T-helper 2 cell treated with Interferon-gamma antibody and Interleukin-4, amounts not matched to agents 5 μg/mL and 100 μg/mL, for 36 hours (primary cell): ENCODE measurements around the gene SLC22A16.
"Not testable (repeated sequence)": the region's sequence is repeated elsewhere in the genome, so short reads cannot be mapped to it uniquely, and the experiment has no call there.

Source experiments
- DNase-seq: peaks from one replicate; pipeline ENCODE4 v3.0.0; 2021; ENCODE audit warnings: low spot score
- H3K27ac Mint-ChIP-seq: one replicate; pipeline ENCODE4 v1.8.0; 2021; ENCODE audit warnings: mild to moderate bottlenecking, mixed read lengths
- H3K27me3 Mint-ChIP-seq: one replicate; pipeline ENCODE4 v1.8.0; 2021; ENCODE audit warnings: low read depth, mixed read lengths
- H3K36me3 Mint-ChIP-seq: one replicate; pipeline ENCODE4 v1.8.0; 2021; ENCODE audit warnings: low read depth, mixed read lengths
- H3K4me1 Mint-ChIP-seq: one replicate; pipeline ENCODE4 v1.8.0; 2021; ENCODE audit warnings: low read depth, mixed read lengths
- H3K4me3 Mint-ChIP-seq: one replicate; pipeline ENCODE4 v1.8.0; 2022; ENCODE audit warnings: mild to moderate bottlenecking, moderate library complexity, mixed read lengths
- H3K9me3 Mint-ChIP-seq: one replicate; pipeline ENCODE4 v1.8.0; 2021; ENCODE audit warnings: mixed read lengths

Gene SLC22A16

DNA sequence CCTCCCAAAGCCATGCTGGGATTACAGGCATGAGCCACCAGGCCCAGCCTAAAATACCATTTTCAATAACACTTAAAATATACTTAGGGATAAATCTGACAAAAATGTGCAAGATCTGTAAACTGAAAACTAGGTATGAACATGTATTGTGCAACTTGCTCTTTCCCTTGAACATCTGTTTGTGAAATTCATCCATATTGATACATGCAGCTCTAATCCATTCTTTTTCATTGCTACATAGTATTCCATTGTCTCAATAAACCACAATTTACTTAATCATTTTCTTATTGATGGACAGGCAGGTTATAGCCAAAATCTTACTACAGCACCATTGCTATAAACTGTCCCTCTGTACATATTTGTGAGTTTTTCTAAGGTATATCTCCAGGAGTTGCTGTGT lies 4.7 kb upstream of the SLC22A16 start:
- Mint-ChIP-seq H3K36me3 (no peaks in the 10 kb centered on the region), H3K4me1 (no peaks in the 10 kb centered on the region), H3K4me3 (no peak overlapping the region), H3K9me3 (peaks cover 5% of the 10 kb centered on the region), H3K27ac (no peak overlapping the region), H3K27me3 (peaks cover 32% of the 10 kb centered on the region)
- no peak for DNase-seq

- H3K36me3 Mint-ChIP-seq, result no peaks in the 10 kb centered on the region
- peak overlapping the region; percentile 62 for H3K4me3 Mint-ChIP-seq
- no peak overlapping the region for H3K27ac Mint-ChIP-seq
- peaks cover 11% of the 10 kb centered on the region for H3K4me1 Mint-ChIP-seq
- no peak for DNase-seq
- no peaks in the 10 kb centered on the region for H3K9me3 Mint-ChIP-seq
- peaks cover 48% of the 10 kb centered on the region for H3K27me3 Mint-ChIP-seq
Measured at GRCh38 chr6:110475066-110475653, 1.3 kb downstream of the SLC22A16 start.

- H3K36me3 Mint-ChIP-seq, result no peaks in the 10 kb centered on the region
- no peaks in the 10 kb centered on the region for H3K9me3 Mint-ChIP-seq
- DNase-seq, result no peak
- peaks cover 48% of the 10 kb centered on the region for H3K27me3 Mint-ChIP-seq
- H3K27ac Mint-ChIP-seq, result no peak overlapping the region
- H3K4me3 Mint-ChIP-seq, result no peak overlapping the region
- H3K4me1 Mint-ChIP-seq, result peaks cover 11% of the 10 kb centered on the region
Measured at GRCh38 chr6:110474500-110474899, 1.9 kb downstream of the SLC22A16 start.

GRCh38 chr6:110472739-110473138 lies 3.7 kb downstream of the SLC22A16 start:
- Mint-ChIP-seq H3K27me3 (peaks cover 40% of the 10 kb centered on the region), H3K4me1 (peaks cover 11% of the 10 kb centered on the region), H3K27ac (no peak overlapping the region)

DNA sequence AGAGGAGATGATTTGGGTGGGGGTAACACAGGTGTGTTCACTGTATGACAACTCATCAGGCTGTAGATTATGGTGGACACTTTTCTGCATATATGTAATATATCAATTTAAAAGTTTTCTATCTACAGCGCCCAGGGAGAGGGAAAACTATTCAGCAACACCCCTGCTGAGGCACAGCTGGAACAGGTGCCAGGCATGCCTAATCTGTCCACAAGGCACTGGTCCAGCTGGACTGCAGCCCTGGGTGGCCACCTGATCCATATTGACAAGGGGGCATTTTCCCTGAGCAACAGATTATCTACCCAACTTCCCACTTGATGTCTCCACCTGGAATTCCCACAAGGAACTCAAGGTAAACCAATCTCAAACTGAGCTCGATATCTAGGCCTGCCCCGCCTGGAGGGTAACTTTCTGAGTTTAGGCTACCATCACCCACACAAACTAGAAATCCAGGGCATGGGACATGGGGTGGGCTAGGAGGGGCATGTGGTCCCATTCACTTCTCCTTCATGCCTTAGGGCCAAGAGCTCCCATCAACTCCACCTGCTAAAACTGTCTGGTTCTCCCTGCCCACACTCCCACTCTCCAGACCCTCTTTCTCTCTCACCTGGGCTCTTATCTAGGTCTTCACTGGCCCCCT lies 4.6 kb downstream of the SLC22A16 start:
- peaks cover 11% of the 10 kb centered on the region for H3K4me1 Mint-ChIP-seq
- H3K9me3 Mint-ChIP-seq, result no peaks in the 10 kb centered on the region
- no peak for DNase-seq
- H3K36me3 Mint-ChIP-seq, result no peaks in the 10 kb centered on the region
- peaks cover 39% of the 10 kb centered on the region for H3K27me3 Mint-ChIP-seq
- H3K27ac Mint-ChIP-seq, result no peak overlapping the region
- H3K4me3 Mint-ChIP-seq, result no peak overlapping the region

More at GRCh38 chr6:110472739-110473138, 3.7 kb downstream of the SLC22A16 start:
- no peak for DNase-seq
- no peaks in the 10 kb centered on the region for H3K9me3 Mint-ChIP-seq
- H3K36me3 Mint-ChIP-seq, result no peaks in the 10 kb centered on the region
- no peak overlapping the region for H3K4me3 Mint-ChIP-seq

DNA sequence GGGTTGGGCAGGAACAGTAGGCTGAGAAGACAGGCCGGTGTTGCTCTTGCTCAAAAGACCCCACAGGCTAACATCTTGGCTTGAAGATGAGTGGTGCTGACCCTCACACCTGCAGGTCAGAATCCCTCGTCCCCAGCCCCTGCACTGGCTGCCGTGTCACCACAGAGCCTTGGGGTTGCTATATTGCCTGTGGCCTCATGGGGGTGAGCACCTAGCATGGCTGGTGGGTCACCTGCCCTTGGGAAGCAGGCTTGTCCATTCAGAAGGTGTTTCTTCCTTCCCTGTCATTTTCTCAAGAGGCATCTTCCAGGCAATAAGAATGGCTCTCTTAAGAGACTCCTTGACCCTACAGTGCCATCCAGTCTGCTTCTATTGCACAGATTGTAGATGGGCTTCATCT lies 7.7 kb downstream of the SLC22A16 start:
- Mint-ChIP-seq H3K36me3 (no peaks in the 10 kb centered on the region), H3K27ac (no peak overlapping the region), H3K27me3 (peaks cover 36% of the 10 kb centered on the region), H3K4me3 (no peak overlapping the region), H3K9me3 (peaks cover 3% of the 10 kb centered on the region), H3K4me1 (no peaks in the 10 kb centered on the region)
- no peak for DNase-seq

DNA sequence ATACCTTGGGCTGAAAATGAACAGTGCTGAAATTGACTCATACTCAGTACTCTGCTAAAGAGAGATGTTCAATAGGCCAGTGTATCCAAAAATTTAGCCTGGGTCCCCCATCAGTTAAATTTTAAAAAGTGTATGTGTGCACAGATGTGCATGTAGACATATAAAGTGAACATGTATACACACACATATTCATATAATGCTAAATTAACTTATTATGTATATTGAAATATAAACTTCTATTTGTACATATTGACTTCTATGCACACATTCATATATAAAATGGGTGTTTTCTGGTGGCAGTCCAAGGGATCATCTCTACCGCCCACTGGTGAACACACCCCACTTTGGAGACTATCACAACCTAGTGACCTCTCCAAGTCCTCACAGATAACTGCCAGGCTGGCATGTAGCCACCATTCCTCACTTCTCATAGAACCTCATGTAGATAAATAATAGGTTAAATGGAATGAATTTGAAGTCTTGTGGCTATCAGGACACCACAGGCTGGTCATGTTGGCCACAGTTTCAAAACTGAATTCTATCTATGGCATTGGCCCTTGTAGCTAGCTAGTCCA lies 8.8 kb downstream of the SLC22A16 start:
- Mint-ChIP-seq H3K36me3 (no peaks in the 10 kb centered on the region), H3K27me3 (peaks cover 33% of the 10 kb centered on the region), H3K27ac (no peak overlapping the region), H3K4me3 (no peak overlapping the region), H3K9me3 (peaks cover 13% of the 10 kb centered on the region), H3K4me1 (no peaks in the 10 kb centered on the region)
- DNase-seq, result no peak

DNA sequence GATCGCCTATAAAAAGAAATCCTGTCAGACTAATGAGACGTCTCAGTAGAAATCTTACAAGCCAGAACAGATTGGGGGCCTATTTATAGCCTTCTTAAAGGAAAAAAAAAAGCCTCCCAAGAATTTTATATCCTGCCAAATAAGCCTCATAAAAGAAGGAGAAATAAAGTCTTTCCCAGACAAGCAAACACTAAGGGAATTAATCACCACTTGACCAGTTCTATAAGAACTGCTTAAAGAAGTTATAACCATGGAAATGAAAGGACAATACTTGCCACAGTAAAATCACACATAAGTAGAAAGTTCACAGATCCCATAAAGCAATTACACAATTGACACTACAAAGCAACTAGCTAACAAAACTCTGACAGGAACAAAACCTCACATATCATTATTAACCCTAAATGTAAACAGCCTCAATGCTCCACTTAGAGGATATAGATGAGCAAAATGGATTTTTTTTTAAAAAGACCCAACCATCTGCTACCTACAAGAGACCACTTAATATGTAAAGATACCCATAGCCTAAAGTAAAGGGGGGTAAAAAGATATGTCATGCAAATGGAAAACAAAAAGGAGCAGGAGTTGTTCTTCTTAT lies 13.4 kb downstream of the SLC22A16 start:
- H3K4me1 Mint-ChIP-seq, result no peaks in the 10 kb centered on the region
- no peak for DNase-seq
- peaks cover 22% of the 10 kb centered on the region for H3K27me3 Mint-ChIP-seq
- no peaks in the 10 kb centered on the region for H3K36me3 Mint-ChIP-seq
- H3K9me3 Mint-ChIP-seq, result peaks cover 25% of the 10 kb centered on the region
- H3K27ac Mint-ChIP-seq, result no peak overlapping the region
- H3K4me3 Mint-ChIP-seq, result no peak overlapping the region

GRCh38 chr6:110461376-110461775 lies 15.0 kb downstream of the SLC22A16 start:
- Mint-ChIP-seq H3K27me3 (peaks cover 20% of the 10 kb centered on the region), H3K36me3 (no peaks in the 10 kb centered on the region), H3K4me1 (no peaks in the 10 kb centered on the region), H3K9me3 (peaks cover 25% of the 10 kb centered on the region), H3K27ac (no peak overlapping the region), H3K4me3 (no peak overlapping the region)
- no peak for DNase-seq

GRCh38 chr6:110459137-110459536 lies 17.3 kb downstream of the SLC22A16 start:
- Mint-ChIP-seq H3K36me3 (no peaks in the 10 kb centered on the region), H3K27me3 (peaks cover 5% of the 10 kb centered on the region), H3K4me3 (no peak overlapping the region), H3K4me1 (no peaks in the 10 kb centered on the region), H3K27ac (no peak overlapping the region), H3K9me3 (peaks cover 25% of the 10 kb centered on the region)
- no peak for DNase-seq

DNA sequence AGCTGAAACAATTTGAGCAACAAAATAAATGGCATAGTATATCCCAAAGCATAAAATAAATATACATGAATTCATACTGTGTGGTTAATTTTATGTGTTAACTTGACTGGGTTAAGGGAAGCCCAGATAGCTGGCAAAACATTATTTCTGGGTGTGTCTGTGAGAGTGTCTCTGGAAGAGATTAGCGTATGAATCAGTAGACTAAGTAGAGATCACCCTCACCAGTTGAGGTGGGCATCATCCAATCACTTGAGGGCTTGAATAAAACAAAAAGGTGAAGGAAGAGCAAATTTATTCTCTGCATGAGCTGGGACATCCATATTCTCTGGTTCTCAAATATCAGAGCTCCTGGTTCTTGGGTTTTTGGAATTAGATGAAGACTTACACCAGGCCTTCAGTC lies 17.9 kb downstream of the SLC22A16 start:
- H3K27ac Mint-ChIP-seq, result no peak overlapping the region
- no peaks in the 10 kb centered on the region for H3K36me3 Mint-ChIP-seq
- no peak for DNase-seq
- H3K4me3 Mint-ChIP-seq, result no peak overlapping the region
- peaks cover 2% of the 10 kb centered on the region for H3K27me3 Mint-ChIP-seq
- no peaks in the 10 kb centered on the region for H3K4me1 Mint-ChIP-seq
- peaks cover 20% of the 10 kb centered on the region for H3K9me3 Mint-ChIP-seq

DNA sequence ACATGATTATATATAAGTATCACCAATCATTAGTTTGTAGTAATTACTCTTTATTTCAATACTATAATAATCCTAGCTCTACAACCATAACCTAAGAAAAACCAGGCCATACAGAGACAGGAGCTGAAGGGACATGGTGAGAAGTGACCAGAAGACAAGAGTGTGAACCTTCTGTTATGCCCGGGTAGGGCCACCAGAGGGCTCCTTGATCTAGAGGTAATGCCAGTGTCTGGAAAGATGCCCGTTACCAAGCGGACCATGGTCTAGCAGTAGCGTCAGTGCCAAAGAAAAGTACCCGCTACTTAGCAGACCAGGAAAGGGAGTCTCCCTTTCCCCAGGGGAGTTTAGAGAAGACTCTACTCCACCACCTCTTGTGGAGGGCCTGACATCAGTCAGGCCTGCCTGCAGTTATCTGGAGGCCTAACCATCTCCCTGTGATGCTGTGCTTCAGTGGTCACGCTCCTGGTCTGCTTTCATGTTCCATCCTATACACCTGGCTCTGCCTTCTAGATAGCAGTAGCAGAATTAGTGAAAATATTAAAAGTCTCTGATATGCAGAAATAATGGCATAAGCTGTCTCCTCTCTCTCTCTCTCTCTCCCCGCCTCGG lies 18.7 kb downstream of the SLC22A16 start:
- not testable (repeated sequence) for H3K27ac Mint-ChIP-seq, H3K27me3 Mint-ChIP-seq, H3K4me1 Mint-ChIP-seq, DNase-seq, H3K4me3 Mint-ChIP-seq, H3K36me3 Mint-ChIP-seq
- H3K9me3 Mint-ChIP-seq, result peaks cover 12% of the 10 kb centered on the region

DNA sequence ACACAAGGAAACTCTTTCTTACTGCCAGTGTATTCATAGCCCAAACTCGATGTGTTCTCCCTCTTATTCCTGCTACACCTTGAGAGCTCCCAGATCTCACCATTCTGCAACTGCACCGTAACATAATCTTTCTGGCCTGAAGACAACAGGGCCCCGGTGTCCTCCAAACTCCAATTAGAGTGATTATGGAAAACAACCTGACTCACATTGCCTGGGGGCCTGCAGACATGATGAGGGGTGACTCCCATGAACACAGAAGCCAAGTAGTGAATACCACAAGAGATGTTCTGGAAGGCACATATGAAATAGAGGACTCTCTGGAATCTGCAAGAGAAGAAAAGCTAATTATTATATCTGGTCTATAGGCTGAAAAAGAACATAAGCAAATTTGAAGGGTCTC lies 19.7 kb downstream of the SLC22A16 start:
- peaks cover 8% of the 10 kb centered on the region for H3K27me3 Mint-ChIP-seq
- no peak overlapping the region for H3K4me3 Mint-ChIP-seq
- no peak overlapping the region for H3K27ac Mint-ChIP-seq
- no peaks in the 10 kb centered on the region for H3K4me1 Mint-ChIP-seq
- H3K9me3 Mint-ChIP-seq, result peaks cover 5% of the 10 kb centered on the region
- no peak for DNase-seq
- no peaks in the 10 kb centered on the region for H3K36me3 Mint-ChIP-seq

DNA sequence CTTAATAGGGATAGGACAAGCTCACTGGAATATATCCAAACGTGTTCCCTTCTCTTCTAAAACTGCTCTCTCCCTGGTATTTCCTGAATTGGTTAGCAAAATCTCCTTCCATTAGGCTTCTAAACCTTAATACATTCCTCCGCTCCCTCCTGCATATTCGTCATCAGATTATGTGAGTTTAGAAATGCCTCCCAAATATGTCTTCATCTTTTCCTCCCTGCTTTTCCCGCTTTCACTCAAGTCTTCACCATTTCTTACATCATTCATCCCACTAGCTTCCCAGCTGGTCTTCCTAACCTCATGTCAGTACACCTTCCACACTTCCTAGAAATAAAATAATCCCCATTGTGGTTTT lies 26.9 kb downstream of the SLC22A16 start:
- peaks cover 17% of the 10 kb centered on the region for H3K27me3 Mint-ChIP-seq
- no peak for DNase-seq
- no peaks in the 10 kb centered on the region for H3K4me1 Mint-ChIP-seq
- H3K4me3 Mint-ChIP-seq, result no peak overlapping the region
- H3K27ac Mint-ChIP-seq, result no peak overlapping the region
- no peaks in the 10 kb centered on the region for H3K36me3 Mint-ChIP-seq
- H3K9me3 Mint-ChIP-seq, result no peaks in the 10 kb centered on the region
